ENCODE data around the gene ADH1A. TPM values are rescaled to one million over a fixed set of nuclear protein-coding genes. Genes with fewer than 3 reads are reported as not detected.

Gene ADH1A
- polyA plus RNA-seq, 1 of the 3 experiments (the other 2 are of a cell fraction): not detected

- ChIA-PET POLR2A (no interaction called here), CTCF (no interaction called here)
- Histone ChIP-seq H4K20me1 (ENCODE audit: insufficient read depth) (no peaks in the 10 kb centered on the region), H3K27ac (ENCODE audit: low read depth in 2 of 2, low read length in 1 of 2) (no peak overlapping the region), H2AFZ (ENCODE audit: low read depth) (no peak overlapping the region), H3K9me3 (no peaks in the 10 kb centered on the region), H3K4me1 (ENCODE audit: control insufficient read depth in 1 of 2, insufficient read depth in 2 of 2, low read depth in 1 of 2, low read length in 1 of 2) (no peaks in the 10 kb centered on the region), H3K9me2 (no peaks in the 10 kb centered on the region), H3K4me2 (no peak overlapping the region), H3K9ac (no peak overlapping the region), H3K4me3 (ENCODE audit: low read depth in 2 of 2, low read length in 1 of 2) (no peak overlapping the region), H3K36me3 (replicated peaks in 1 of 2; ENCODE audit: control insufficient read depth in 1 of 2, insufficient read depth in 2 of 2, low read length in 1 of 2) (no peaks in the 10 kb centered on the region), H3K79me2 (ENCODE audit: insufficient read depth) (no peaks in the 10 kb centered on the region), H3F3A (replicated peaks; ENCODE audit: insufficient read depth) (no peaks in the 10 kb centered on the region), H3K27me3 (ENCODE audit: insufficient read depth) (no peaks in the 10 kb centered on the region)
- TF ChIP-seq CTCF (IDR thresholded peaks at IDR 0.05): no peak
- WGBS (ENCODE audit: low lambda C conversion rate): 17% methylated on average over 2 of the region's 2 CpGs
- DNase-seq: no peak
Measured at GRCh38 chr4:99282731-99283130, 8.1 kb downstream of the ADH1A start.

- Histone ChIP-seq H3K4me2 (no peak overlapping the region), H3K79me2 (ENCODE audit: insufficient read depth) (no peaks in the 10 kb centered on the region), H3F3A (replicated peaks; ENCODE audit: insufficient read depth) (no peaks in the 10 kb centered on the region), H3K4me1 (ENCODE audit: control insufficient read depth in 1 of 2, insufficient read depth in 2 of 2, low read depth in 1 of 2, low read length in 1 of 2) (no peaks in the 10 kb centered on the region), H3K4me3 (ENCODE audit: low read depth in 2 of 2, low read length in 1 of 2) (no peak overlapping the region), H4K20me1 (ENCODE audit: insufficient read depth) (no peaks in the 10 kb centered on the region), H3K9ac (no peak overlapping the region), H3K36me3 (replicated peaks in 1 of 2; ENCODE audit: control insufficient read depth in 1 of 2, insufficient read depth in 2 of 2, low read length in 1 of 2) (no peaks in the 10 kb centered on the region), H2AFZ (ENCODE audit: low read depth) (no peak overlapping the region), H3K27me3 (ENCODE audit: insufficient read depth) (no peaks in the 10 kb centered on the region), H3K9me2 (no peaks in the 10 kb centered on the region), H3K9me3 (no peaks in the 10 kb centered on the region), H3K27ac (ENCODE audit: low read depth in 2 of 2, low read length in 1 of 2) (no peak overlapping the region)
- TF ChIP-seq USF2 (IDR thresholded peaks at IDR 0.05; ENCODE audit: borderline replicate concordance, low read depth, low read length): no peak
- POLR2A ChIA-PET: no interaction called here
- CTCF ChIA-PET: no interaction called here
- WGBS (ENCODE audit: low lambda C conversion rate): 71% methylated on average over 5 of the region's 5 CpGs
- DNase-seq: no peak
Measured at GRCh38 chr4:99281261-99281660, 9.5 kb downstream of the ADH1A start.

GRCh38 chr4:99276417-99276816 lies 14.4 kb downstream of the ADH1A start:
- no peaks in the 10 kb centered on the region for H3K9me3 ChIP-seq
- no peaks in the 10 kb centered on the region for H3K9me2 ChIP-seq
- WGBS (ENCODE audit: low lambda C conversion rate): 21% methylated on average over 2 of the region's 2 CpGs
- H3F3A ChIP-seq (replicated peaks; ENCODE audit: insufficient read depth): no peaks in the 10 kb centered on the region
- H3K79me2 ChIP-seq (ENCODE audit: insufficient read depth): no peaks in the 10 kb centered on the region
- H3K27ac ChIP-seq (ENCODE audit: low read depth in 2 of 2, low read length in 1 of 2): no peak overlapping the region
- ChIA-PET CTCF (no interaction called here), POLR2A (no interaction called here)
- no peaks in the 10 kb centered on the region for H3K36me3 ChIP-seq (replicated peaks in 1 of 2; ENCODE audit: control insufficient read depth in 1 of 2, insufficient read depth in 2 of 2, low read length in 1 of 2)
- no peak overlapping the region for H3K4me3 ChIP-seq (ENCODE audit: low read depth in 2 of 2, low read length in 1 of 2)
- H3K4me2 ChIP-seq: no peak overlapping the region
- DNase-seq: no peak
- H3K27me3 ChIP-seq (ENCODE audit: insufficient read depth): no peaks in the 10 kb centered on the region
- H4K20me1 ChIP-seq (ENCODE audit: insufficient read depth): no peaks in the 10 kb centered on the region
- H3K9ac ChIP-seq: no peak overlapping the region
- H2AFZ ChIP-seq (ENCODE audit: low read depth): no peak overlapping the region
- no peaks in the 10 kb centered on the region for H3K4me1 ChIP-seq (ENCODE audit: control insufficient read depth in 1 of 2, insufficient read depth in 2 of 2, low read depth in 1 of 2, low read length in 1 of 2)
- no peak for TF ChIP-seq TEAD4 (IDR thresholded peaks at IDR 0.05; ENCODE audit: borderline replicate concordance, insufficient read depth)
- TF ChIP-seq MEF2A (IDR thresholded peaks at IDR 0.05; ENCODE audit: borderline replicate concordance, low read depth): no peak
- no peak for TF ChIP-seq ELF1 (IDR thresholded peaks at IDR 0.05)
- TF ChIP-seq EZH2phosphoT487 (IDR thresholded peaks at IDR 0.05; ENCODE audit: borderline replicate concordance, low read depth): no peak
- no peak for TF ChIP-seq FOXJ3 (CRISPR knock-in tag; IDR thresholded peaks at IDR 0.05)
- TF ChIP-seq EP300 (IDR thresholded peaks at IDR 0.05; ENCODE audit: borderline replicate concordance in 1 of 2, low read depth in 1 of 2, low read length in 1 of 2): no peak
- TF ChIP-seq REST (IDR thresholded peaks at IDR 0.05; ENCODE audit: low read depth, low read length): no peak
- no peak for TF ChIP-seq YY1 (IDR thresholded peaks at IDR 0.05; ENCODE audit: low read depth)
- no peak for TF ChIP-seq MXI1 (IDR thresholded peaks at IDR 0.05; ENCODE audit: low read depth, low read length)
- no peak for TF ChIP-seq NRF1 (IDR thresholded peaks at IDR 0.05; ENCODE audit: low read depth, low read length)
- no peak for TF ChIP-seq USF2 (IDR thresholded peaks at IDR 0.05; ENCODE audit: borderline replicate concordance, low read depth, low read length)
- TF ChIP-seq JUND (IDR thresholded peaks at IDR 0.05): no peak
- TF ChIP-seq PBX3 (IDR thresholded peaks at IDR 0.05): no peak
